Neural progenitor cell (in vitro differentiated cells): ENCODE measurements around the gene ARHGAP29. TPM values are rescaled to one million over a fixed set of nuclear protein-coding genes. Genes with fewer than 3 reads are reported as not detected.

Experiments used
- DNase-seq: peaks from one replicate; pipeline ENCODE4 v3.0.0-alpha.2; 2016; ENCODE audit warnings: low spot score
- H2AFZ ChIP-seq: fragments of 200-600 bp; sonication (generic); replicated peaks from 2 replicates; pipeline ENCODE4 v1.6.1; 2016; ENCODE audit warnings: antibody characterized with exemption
- H3F3A ChIP-seq: fragments of 200-600 bp; sonication (generic); 2 replicates; pipeline ENCODE4 v1.6.1; 2016; ENCODE audit warnings: antibody characterized with exemption, low read depth
- H3K27ac ChIP-seq: fragments of 200-600 bp; sonication (generic); 2 replicates; pipeline ENCODE4 v1.5.1; 2016; ENCODE audit warnings: mild to moderate bottlenecking
- H3K27me3 ChIP-seq: fragments of 200-600 bp; sonication (generic); 2 replicates; pipeline ENCODE4 v1.6.1; 2016; ENCODE audit warnings: mild to moderate bottlenecking, moderate library complexity
- H3K36me3 ChIP-seq: fragments of 200-600 bp; sonication (generic); 2 replicates; pipeline ENCODE4 v1.5.1; 2016
- H3K4me1 ChIP-seq: fragments of 200-600 bp; sonication (generic); 2 replicates; pipeline ENCODE4 v1.6.1; 2016; ENCODE audit warnings: mixed run types
- H3K4me2 ChIP-seq: fragments of 200-600 bp; sonication (generic); 2 replicates; pipeline ENCODE4 v1.6.1; 2016
- H3K4me3 ChIP-seq: fragments of 200-600 bp; sonication (generic); 2 replicates; pipeline ENCODE4 v1.5.1; 2016
- H3K79me2 ChIP-seq: fragments of 200-600 bp; sonication (generic); 2 replicates; pipeline ENCODE4 v1.6.1; 2016; ENCODE audit warnings: low read depth
- H3K9ac ChIP-seq: fragments of 200-600 bp; sonication (generic); 2 replicates; pipeline ENCODE4 v1.6.1; 2016
- H3K9me3 ChIP-seq: fragments of 200-600 bp; sonication (generic); 2 replicates; pipeline ENCODE4 v1.5.1; 2016; ENCODE audit warnings: low read depth
- H4K20me1 ChIP-seq: fragments of 200-600 bp; sonication (generic); 2 replicates; pipeline ENCODE4 v1.6.1; 2016; ENCODE audit warnings: low read depth
- H3K27ac Mint-ChIP-seq: 3 replicates; pipeline ENCODE4 v1.8.0; 2021; ENCODE audit warnings: mixed read lengths
- H3K27me3 Mint-ChIP-seq: 2 replicates; pipeline ENCODE4 v1.8.0; 2022; ENCODE audit warnings: low read depth, mild to moderate bottlenecking, inconsistent platforms, moderate library complexity, mixed read lengths; ENCODE audit not compliant: insufficient read depth
- H3K36me3 Mint-ChIP-seq: 3 replicates; pipeline ENCODE4 v1.8.0; 2021; ENCODE audit warnings: mixed read lengths
- H3K4me1 Mint-ChIP-seq: 3 replicates; pipeline ENCODE4 v1.8.0; 2021; ENCODE audit warnings: mixed read lengths
- H3K4me3 Mint-ChIP-seq: 3 replicates; pipeline ENCODE4 v1.8.0; 2021; ENCODE audit warnings: mild to moderate bottlenecking, moderate library complexity, mixed read lengths
- H3K9me3 Mint-ChIP-seq: 3 replicates; pipeline ENCODE4 v1.8.0; 2020; ENCODE audit warnings: mixed read lengths
- EZH2 ChIP-seq: fragments of 200-600 bp; sonication (generic); IDR thresholded peaks from 2 replicates; pipeline ENCODE4 v1.6.1; 2017; ENCODE audit warnings: antibody characterized with exemption, mild to moderate bottlenecking, moderate library complexity
- EZH2phosphoT487 ChIP-seq: fragments of 200-600 bp; sonication (generic); IDR thresholded peaks from 2 replicates; pipeline ENCODE4 v1.6.1; 2017; ENCODE audit warnings: antibody characterized with exemption
- total RNA-seq: library from RNA; depleted of rRNA; stranded (reverse); fragments of >200 nt; gene quantifications from 2 replicates; pipeline ENCODE4 v1.2.3, GENCODE V29; 2015; ENCODE audit warnings: low replicate concordance
- TF ChIP-seq, protein P1 (sequence below): fragments of 200-600 bp; sonication (generic); IDR thresholded peaks from 2 replicates; pipeline ENCODE4 v1.5.1; 2017; ENCODE audit warnings: antibody characterized with exemption, mild to moderate bottlenecking

Gene ARHGAP29
- total RNA-seq, 1 donor from 2014 or later, result 14.8 TPM

DNA sequence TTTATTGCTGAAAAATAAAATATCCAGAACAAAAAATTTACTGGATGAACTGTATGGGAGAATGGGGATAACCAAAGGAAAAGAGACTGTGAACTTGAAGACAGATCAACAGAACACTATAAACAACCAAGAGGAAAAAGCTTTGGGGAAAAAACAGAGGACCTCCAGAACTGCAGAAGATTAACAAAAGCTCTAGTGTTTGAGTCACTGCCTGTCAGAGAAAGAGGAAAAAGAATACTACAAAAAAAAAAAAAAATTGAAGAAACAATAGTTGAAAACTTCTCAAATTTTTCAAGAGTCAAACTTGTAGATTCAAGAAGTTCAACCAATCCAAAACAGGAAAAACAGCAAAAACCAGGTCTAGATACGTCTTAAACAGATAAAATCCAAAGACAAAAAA, 44.3 kb downstream of the ARHGAP29 start:
- Mint-ChIP-seq H3K36me3 (no peaks in the 10 kb centered on the region), H3K4me1 (no peaks in the 10 kb centered on the region), H3K27me3 (no peaks in the 10 kb centered on the region), H3K4me3 (no peak overlapping the region), H3K27ac (no peak overlapping the region), H3K9me3 (peaks cover 2% of the 10 kb centered on the region)
- no peaks in the 10 kb centered on the region for H3F3A ChIP-seq
- no peak overlapping the region for H3K4me3 ChIP-seq
- no peak overlapping the region for H2AFZ ChIP-seq
- no peaks in the 10 kb centered on the region for H3K36me3 ChIP-seq
- H3K27me3 ChIP-seq, result no peaks in the 10 kb centered on the region
- no peak overlapping the region for H3K27ac ChIP-seq
- TF ChIP-seq EZH2phosphoT487 (no peak), EZH2 (no peak)
- TF ChIP-seq, protein P1, sequence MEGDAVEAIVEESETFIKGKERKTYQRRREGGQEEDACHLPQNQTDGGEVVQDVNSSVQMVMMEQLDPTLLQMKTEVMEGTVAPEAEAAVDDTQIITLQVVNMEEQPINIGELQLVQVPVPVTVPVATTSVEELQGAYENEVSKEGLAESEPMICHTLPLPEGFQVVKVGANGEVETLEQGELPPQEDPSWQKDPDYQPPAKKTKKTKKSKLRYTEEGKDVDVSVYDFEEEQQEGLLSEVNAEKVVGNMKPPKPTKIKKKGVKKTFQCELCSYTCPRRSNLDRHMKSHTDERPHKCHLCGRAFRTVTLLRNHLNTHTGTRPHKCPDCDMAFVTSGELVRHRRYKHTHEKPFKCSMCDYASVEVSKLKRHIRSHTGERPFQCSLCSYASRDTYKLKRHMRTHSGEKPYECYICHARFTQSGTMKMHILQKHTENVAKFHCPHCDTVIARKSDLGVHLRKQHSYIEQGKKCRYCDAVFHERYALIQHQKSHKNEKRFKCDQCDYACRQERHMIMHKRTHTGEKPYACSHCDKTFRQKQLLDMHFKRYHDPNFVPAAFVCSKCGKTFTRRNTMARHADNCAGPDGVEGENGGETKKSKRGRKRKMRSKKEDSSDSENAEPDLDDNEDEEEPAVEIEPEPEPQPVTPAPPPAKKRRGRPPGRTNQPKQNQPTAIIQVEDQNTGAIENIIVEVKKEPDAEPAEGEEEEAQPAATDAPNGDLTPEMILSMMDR, result no peak
- DNase-seq, result no peak
- H3K9ac ChIP-seq, result no peak overlapping the region
- no peaks in the 10 kb centered on the region for H4K20me1 ChIP-seq
- H3K9me3 ChIP-seq, result no peaks in the 10 kb centered on the region
- H3K4me2 ChIP-seq, result no peak overlapping the region
- no peaks in the 10 kb centered on the region for H3K4me1 ChIP-seq
- H3K79me2 ChIP-seq, result no peaks in the 10 kb centered on the region

DNA sequence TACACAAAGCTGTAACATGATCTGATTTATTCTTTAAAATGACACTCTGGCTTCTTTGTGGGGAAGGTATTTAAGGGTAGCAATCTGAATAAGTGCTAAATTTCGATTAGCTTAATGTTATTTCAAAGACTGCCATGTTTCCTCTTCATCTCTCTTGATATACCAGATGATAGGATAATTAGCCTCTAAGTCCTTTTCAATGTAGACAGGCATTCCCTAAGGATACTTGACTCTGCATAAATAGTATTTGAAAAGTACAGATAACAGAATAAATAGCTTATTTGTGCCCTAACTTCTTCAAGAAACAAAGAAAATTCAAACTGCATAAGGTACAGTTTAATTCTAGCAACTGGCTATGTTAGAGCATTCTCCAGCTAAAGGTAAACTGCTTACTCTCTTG, 46.2 kb downstream of the ARHGAP29 start:
- Histone ChIP-seq H2AFZ (no peak overlapping the region), H3K27ac (no peak overlapping the region), H3K4me1 (no peaks in the 10 kb centered on the region), H3F3A (no peaks in the 10 kb centered on the region), H3K9ac (no peak overlapping the region), H3K27me3 (no peaks in the 10 kb centered on the region), H4K20me1 (no peaks in the 10 kb centered on the region), H3K79me2 (no peaks in the 10 kb centered on the region), H3K9me3 (no peaks in the 10 kb centered on the region), H3K36me3 (no peaks in the 10 kb centered on the region), H3K4me2 (no peak overlapping the region), H3K4me3 (no peak overlapping the region)
- no peak for DNase-seq
- Mint-ChIP-seq H3K4me1 (no peaks in the 10 kb centered on the region), H3K9me3 (peaks cover 2% of the 10 kb centered on the region), H3K36me3 (no peaks in the 10 kb centered on the region), H3K27me3 (no peaks in the 10 kb centered on the region), H3K4me3 (no peak overlapping the region), H3K27ac (no peak overlapping the region)
- TF ChIP-seq EZH2phosphoT487, result no peak
- TF ChIP-seq, protein P1, result no peak
- no peak for TF ChIP-seq EZH2

DNA sequence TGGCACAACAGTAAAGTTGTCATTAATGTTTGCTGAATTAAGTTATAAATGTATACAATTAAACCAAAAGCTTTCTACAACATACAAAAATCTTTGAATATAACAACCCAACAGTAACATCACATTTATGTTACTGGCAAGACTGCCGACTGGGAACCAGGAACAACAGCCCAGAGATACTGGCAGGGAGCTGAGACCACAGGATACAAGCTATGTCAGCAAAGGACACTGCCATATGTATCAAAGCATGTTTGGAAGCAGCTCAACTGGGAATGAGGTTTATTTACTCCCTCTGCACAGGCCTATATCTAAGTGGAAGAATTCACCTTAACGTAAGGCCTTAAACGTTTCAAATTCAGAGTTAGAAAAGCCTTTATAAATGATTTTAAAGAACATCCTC, 50.4 kb downstream of the ARHGAP29 start:
- no peaks in the 10 kb centered on the region for H3K36me3 ChIP-seq
- no peak overlapping the region for H3K27ac Mint-ChIP-seq

More for the DNA sequence above, 50.4 kb downstream of the ARHGAP29 start:
- no peak for DNase-seq
- H3K27me3 Mint-ChIP-seq, result no peaks in the 10 kb centered on the region
- H3K9ac ChIP-seq, result no peak overlapping the region
- TF ChIP-seq, protein P1, result no peak
- TF ChIP-seq EZH2phosphoT487 (no peak), EZH2 (no peak)
- H3K27me3 ChIP-seq, result no peaks in the 10 kb centered on the region
- H3K27ac ChIP-seq, result no peak overlapping the region
- H3K79me2 ChIP-seq, result no peaks in the 10 kb centered on the region
- no peaks in the 10 kb centered on the region for H3K36me3 Mint-ChIP-seq
- no peak overlapping the region for H3K4me3 ChIP-seq
- no peak overlapping the region for H2AFZ ChIP-seq
- no peaks in the 10 kb centered on the region for H3F3A ChIP-seq
- H3K4me1 ChIP-seq, result no peaks in the 10 kb centered on the region
- no peak overlapping the region for H3K4me2 ChIP-seq
- no peak overlapping the region for H3K4me3 Mint-ChIP-seq
- no peaks in the 10 kb centered on the region for H4K20me1 ChIP-seq
- H3K9me3 Mint-ChIP-seq, result no peaks in the 10 kb centered on the region
- H3K9me3 ChIP-seq, result no peaks in the 10 kb centered on the region
- H3K4me1 Mint-ChIP-seq, result no peaks in the 10 kb centered on the region
